HG02763 (cell line): ENCODE measurements around the gene PPM1B.
"Not testable (repeated sequence)": the region's sequence is repeated elsewhere in the genome, so short reads cannot be mapped to it uniquely, and the experiment has no call there.

ENCODE experiments used
- ATAC-seq: cut with Tn5 transposase; IDR thresholded peaks from one replicate; pipeline ENCODE4 v1.9.1; 2021; ENCODE audit warnings: mild to moderate bottlenecking, moderate library complexity; ENCODE audit not compliant: unreplicated experiment

The PPM1B gene

DNA sequence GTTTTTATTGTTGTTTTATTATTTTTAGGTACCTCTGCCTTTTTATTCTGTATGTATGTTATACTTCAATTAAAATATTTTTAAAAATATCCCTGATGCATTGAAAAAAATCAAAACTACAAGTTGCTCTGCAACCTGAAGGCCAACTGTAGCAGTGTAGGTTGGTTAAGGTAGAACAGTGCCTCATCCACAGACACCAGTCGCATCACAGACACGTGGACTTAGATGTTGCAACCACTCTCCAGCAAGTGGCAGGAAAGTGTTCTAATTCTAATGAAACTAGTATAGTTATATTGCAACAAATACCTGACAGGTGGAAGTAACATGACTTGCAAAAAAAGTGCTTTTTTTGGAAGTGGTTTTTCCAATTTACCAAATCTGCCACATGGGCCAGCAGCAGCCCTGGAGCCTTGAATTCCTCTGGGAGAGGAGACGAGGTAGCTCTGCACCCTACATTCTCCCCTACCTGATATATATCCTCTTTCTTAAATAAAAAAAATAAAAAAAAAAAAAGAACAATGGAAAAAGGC lies 78.2 kb downstream of the PPM1B start:
- no peak for ATAC-seq

DNA sequence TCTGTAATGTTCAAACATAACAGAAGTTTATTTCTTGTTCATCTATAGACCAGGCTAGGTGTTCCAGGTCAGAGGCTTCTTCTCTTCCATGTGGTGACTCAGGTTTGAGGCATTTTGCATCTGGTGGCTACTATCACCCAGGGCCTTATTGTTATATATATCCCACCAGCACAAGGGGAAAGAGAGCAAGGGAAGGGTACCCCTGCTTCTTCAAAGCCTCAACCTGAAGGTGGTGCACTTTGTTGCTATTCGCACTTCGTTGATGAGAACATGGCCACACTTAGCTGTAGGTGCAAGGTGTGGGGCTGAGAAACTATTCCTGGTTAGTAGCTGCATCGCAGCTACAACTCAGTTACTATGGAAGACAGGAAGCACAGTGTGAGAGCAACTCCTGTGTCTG lies 79.2 kb downstream of the PPM1B start:
- ATAC-seq, result no peak

DNA sequence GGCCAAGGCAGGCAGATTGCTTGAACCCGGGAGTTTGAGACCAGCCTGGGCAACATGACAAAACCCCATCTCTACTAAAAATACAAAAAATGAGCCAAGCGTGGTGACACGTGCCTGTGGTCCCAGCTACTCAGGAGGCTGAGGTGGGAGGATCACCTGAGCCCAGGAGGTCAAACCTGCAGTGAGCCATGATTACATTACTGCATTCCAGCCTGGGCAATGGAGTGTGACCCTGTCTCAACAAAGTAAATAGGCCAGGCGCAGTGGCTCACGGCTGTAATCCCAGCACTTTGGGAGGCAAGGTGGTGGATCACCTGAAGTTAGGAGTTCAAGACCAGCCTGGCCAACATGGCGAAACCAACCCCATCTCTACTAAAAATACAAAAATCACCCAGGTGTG lies 80.6 kb downstream of the PPM1B start:
- not testable (repeated sequence) for ATAC-seq

DNA sequence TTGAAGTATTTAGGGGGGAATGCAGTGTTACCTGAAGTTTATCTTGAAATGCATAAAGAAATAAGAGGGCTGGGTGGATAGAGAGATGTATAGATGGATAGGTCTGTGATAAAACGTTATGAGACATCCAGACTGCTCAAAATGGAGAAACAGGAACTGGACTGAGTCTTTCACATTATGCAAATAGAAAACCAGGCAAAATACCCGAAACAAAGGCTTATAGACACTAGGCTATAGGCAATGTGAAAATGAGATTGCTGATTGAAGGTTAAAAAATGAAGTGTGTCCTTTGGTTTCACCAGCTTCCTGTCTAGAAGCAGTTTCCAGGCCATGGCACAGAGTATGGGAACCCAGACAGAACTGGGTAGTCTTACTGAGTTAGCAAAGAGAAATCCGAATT lies 81.7 kb downstream of the PPM1B start:
- ATAC-seq, result no peak

DNA sequence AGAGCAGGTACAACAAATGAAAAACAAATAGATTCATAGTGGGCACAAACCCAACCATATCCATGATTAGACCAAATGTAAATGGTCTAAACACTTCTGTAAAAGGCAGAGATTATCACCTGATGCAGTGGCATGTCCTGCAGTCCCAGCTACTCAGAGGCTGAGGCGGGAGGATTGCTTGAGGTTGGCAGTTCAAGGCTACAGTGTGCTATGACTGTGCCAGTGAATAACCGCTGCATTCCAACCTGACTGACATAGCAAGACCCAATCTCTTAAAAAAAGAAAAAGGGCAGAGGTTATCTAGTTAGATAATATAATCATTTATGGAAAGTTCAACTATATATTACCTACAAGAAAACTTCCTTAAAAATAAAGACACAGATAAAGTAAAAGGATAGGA lies 85.3 kb downstream of the PPM1B start:
- ATAC-seq, result no peak

DNA sequence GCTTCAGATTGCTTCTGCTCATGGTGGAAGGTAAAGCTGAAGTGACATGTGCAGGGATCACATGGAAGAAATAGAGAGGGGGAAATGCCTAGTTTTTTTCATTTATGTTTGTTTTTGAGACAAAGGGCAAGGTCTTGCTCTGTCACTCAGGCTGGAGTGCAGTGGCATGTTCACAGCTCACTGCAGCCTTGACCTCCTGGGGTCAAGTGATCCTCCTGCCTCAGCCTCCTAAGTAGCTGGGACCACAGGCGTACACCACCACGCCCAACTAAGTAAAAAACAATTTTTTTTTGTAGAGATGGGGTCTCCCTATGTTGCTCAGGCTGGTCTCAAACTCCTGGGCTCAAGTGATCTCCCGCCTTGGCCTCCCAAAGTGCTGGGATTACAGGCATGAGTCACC lies 87.0 kb downstream of the PPM1B start:
- not testable (repeated sequence) for ATAC-seq

DNA sequence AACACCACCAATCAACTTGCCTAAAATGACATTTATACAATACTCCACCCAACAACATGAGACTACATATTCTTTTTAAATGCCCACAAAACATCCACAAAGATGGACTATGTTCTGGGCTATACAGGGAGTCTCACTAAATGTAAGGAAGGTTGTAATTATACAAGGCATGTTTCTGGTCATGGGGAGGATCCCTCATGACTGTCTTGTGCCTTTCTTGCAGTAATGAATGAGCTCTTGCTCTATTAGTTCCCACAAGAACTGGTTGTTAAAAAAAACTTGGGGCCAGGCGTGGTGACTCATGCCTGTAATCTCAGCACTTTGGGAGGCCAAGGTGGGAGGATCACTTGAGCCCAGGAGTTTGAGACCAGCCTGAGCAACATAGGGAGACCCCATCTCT lies 89.1 kb downstream of the PPM1B start:
- ATAC-seq, result not testable (repeated sequence)

DNA sequence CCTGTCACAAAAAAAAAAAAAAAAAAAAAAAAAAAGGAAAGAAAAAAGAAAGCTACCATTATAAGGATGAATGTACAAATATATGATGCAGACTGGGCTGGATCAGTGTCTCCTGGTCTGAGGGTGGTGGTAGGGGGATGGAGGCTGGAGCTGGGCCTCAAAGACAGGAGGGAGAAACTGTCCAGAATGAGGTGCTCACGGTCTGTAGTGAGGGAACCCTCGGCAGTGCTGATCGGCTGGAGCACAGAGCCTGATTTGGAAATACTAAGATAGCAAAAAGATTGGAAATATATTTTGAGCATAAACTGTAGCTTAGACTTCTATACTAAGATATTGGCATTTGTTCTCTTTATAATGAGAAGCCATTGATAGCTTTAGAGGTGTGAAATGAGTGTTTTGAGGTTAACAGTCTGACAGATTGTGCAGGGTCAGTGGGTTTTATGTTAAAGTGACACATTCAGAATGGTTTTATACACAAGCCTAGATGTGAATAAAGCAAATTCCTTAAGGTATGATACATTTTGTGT lies 98.7 kb downstream of the PPM1B start:
- no peak for ATAC-seq

DNA sequence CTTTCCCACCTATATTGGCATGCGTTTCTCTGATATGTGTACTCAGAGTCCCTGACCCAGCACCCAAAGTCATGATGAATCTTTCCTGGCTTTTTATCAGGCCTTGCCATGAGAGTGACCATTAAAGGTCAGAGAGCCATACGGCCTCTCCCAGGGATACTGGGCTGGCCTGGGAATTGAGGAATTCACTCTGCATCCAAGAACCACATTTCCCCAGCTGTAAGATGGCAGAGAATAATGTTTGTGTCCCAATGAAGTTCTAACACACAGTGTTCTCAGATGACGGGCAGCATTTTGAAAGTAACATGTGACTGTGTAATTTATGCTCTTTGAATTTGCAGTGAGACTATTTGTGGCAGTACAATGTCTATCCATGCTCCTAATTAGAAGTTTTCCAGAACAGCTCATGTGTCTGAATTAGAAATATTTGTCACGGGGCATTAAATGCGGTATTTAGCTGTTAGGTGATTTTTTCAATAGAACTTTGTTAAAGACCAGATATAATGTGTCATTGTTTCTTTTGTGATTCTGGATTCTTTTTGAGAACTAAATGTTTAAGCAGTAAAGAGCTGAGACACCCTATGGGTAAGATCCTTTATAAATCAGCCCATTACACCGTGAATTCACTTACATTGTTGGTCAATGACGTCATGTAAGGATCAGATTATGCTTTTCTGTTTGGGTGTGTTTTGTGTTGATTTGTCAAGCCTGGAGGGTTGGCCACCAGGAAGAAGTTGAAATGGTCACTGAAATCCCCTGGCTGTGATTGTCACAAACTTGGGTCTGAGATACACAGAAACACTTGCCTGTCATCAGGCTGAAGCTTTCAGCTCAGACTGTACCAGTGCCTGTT lies 99.3 kb downstream of the PPM1B start:
- no peak for ATAC-seq

DNA sequence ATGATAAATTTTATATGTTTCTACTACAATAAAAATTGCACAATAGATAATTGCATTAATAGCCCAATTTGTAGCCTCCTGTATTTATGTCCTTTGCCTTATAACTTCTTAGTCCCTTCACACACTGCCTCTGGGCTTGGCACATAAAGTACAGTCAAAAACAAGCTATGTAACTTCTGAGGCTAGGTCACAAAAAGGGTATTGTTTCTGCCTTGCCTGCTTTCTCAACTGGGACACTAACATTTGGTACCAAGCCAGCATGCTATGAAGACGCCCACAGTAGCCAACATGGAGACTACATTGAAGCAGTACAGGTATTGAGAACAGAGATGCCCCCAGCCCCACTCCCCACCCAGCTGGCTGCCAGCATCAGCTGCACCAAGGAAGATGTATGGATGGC lies 101.2 kb downstream of the PPM1B start:
- no peak for ATAC-seq

DNA sequence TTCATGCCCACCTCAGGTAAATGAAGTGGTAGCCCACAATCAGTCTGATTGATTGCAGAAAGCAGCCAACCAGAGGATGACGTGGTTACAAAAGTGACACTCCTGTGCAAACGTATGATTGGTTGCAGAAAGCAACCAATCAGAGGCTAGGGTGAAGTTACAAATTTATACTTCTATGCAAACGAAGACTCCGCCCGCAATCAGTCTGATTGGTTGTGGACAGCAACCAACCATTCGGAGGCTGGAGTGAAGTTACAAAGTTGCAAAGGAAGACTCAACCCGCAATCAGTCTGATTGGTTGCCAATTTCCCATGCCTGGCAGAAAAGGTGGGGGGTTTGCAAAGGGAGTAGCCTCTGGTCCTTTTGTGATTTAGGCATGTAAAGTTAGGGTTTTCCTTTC lies 102.6 kb downstream of the PPM1B start:
- no peak for ATAC-seq

DNA sequence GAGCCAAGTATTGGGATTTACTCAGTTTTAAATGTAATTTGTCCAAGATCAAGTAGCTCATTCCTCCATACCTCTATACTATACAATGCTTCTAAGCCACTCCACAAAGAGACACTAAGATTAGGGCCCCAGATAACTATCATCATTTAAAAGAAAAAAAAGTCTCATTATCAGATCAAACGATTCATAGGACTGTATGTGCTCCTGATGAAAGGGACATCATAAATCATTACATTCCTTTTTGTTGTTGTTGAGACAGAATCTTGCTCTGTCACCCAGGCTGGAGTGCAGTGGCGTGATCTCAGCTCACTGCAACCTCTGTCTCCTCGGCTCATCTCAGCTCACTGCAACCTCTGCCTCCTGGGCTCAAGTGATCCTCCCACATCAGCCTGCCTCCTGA lies 104.4 kb downstream of the PPM1B start:
- no peak for ATAC-seq

DNA sequence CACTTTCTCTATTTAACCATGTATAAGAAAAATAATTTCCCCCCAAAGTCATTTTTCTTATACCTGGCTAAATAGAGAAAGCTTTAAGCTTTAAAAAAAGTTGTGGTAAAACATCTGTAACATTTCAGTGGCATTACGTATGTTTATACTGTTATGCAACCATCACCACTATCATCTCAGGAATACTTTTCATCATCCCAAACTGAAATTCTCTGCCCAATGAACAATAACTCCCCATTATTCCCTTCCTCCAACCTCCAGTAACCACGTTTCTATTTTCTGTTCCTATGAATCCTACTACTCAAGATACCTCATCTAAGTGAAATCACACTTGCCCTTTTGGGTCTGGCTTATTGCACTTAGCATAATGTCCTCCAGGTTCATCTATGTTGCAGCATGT lies 104.9 kb downstream of the PPM1B start:
- ATAC-seq, result no peak

DNA sequence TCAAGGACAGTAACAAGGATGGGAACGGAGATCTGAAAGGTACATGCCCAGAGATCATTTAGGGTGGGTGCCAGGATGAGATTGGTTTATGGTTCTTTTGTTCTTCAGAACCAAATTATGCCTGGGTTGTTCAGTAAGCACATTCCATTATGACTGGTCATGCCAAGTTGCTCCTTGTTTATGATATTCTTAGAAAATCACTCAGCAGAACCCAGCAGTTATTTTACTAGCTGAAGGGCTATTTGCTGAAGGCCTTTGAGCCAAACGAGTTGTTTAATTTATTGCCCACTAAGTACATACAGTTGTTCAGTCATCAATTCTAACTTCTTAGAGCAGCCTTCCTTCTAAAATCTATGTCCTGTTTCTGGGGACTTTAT lies 107.2 kb downstream of the PPM1B start:
- ATAC-seq, result no peak

DNA sequence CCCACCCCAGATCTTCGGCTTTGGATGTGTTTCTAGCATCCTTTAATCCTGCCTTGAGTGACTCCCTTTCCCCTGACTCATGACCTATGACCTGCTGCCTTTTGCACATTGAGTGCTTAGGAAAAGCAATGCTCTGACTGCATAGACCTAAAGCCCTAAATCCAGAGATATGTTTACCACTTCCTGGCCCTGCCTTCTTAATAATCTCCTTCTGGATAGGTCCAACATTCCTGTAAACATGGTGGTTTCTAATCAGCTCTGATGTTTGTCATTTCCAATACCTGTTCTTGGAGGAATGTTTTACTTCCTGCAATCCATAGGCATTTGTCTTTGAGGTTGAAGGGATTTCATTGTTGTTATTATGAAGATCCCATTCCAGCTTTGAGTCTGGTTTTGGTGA lies 108.9 kb downstream of the PPM1B start:
- ATAC-seq, result no peak

DNA sequence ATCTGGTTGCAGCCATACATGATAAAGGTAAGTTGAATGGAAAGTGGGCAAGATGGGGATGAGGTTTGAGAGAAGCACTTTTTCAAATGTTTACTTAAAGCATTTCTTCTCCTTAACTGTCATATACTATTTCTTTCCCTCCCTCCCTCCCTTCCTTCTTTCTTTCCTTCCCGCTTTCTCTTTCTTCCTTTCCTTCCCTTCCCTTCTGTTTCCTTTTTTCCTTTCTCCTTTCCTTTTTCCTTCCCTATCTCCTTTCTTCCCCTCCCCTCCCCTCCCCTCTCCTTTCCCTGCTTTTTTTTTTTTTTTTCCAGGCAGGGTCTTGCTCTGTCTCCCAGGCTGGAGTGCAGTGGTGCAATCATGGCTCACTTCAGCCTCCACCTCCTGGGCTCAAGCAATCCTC lies 112.2 kb downstream of the PPM1B start:
- no peak for ATAC-seq
